HEK293 (cell line): Measurements from ENCODE around the gene NANOS2.

ENCODE experiments used
- CTCF ChIA-PET: fragments of 350-600 bp; formaldehyde crosslinking; extraction: SDS; loops from one replicate; lab custom pipeline; 2021; ENCODE audit warnings: antibody characterized with exemption; lab: Yijun Ruan, JAX
- POLR2A ChIA-PET: fragments of 300-600 bp; formaldehyde crosslinking; extraction: SDS; loops from one replicate; lab custom pipeline; 2020; ENCODE audit warnings: antibody characterized with exemption, inconsistent platforms; lab: Yijun Ruan, JAX
- H3K27ac ChIP-seq: fragments of 200-500 bp; sonication (Bioruptor generic); 2 replicates; pipeline ENCODE4 v1.5.1; 2014; ENCODE audit warnings: low read depth, low read length, control low read depth, inconsistent platforms; ENCODE audit errors: extremely low read depth
- H3K36me3 ChIP-seq, 2 experiments: fragments of 200-500 bp in 1 of 2; sonication (Bioruptor generic) in 1 of 2; 1 replicate in 1 of 2; 2 replicates in 1 of 2; pipeline ENCODE4 v1.5.1; 2014 to 2017; ENCODE audit warnings: inconsistent platforms in 2 of 2, low read length in 2 of 2; ENCODE audit not compliant: control insufficient read depth in 2 of 2, insufficient read depth in 1 of 2
- H3K4me1 ChIP-seq: fragments of 200-500 bp; sonication (Bioruptor generic); 2 replicates; pipeline ENCODE4 v1.5.1; 2014; ENCODE audit warnings: mild to moderate bottlenecking, low read length, inconsistent platforms; ENCODE audit not compliant: control insufficient read depth, insufficient read depth
- H3K4me3 ChIP-seq: 2 replicates; pipeline ENCODE4 v1.5.1; 2011; ENCODE audit warnings: low read depth, mild to moderate bottlenecking, control low read depth, low read length, moderate library complexity
- H3K9me3 ChIP-seq: fragments of 200-500 bp; sonication (Bioruptor generic); 2 replicates; pipeline ENCODE4 v1.5.1; 2014; ENCODE audit warnings: low read depth, low read length, inconsistent platforms; ENCODE audit not compliant: control insufficient read depth, insufficient read depth
- EGR2 ChIP-seq: fragments of 450-650 bp; formaldehyde crosslinking; IDR thresholded peaks from 2 replicates; pipeline ENCODE4 v1.5.1; 2016; ENCODE audit warnings: low read depth, missing biosample characterization, missing genetic modification characterization
- KLF17 ChIP-seq: fragments of 450-650 bp; formaldehyde crosslinking; IDR thresholded peaks from 2 replicates; pipeline ENCODE4 v1.5.1; 2016; ENCODE audit warnings: missing biosample characterization, missing genetic modification characterization
- KLF7 ChIP-seq: fragments of 450-650 bp; formaldehyde crosslinking; IDR thresholded peaks from 2 replicates; pipeline ENCODE4 v1.5.1; 2016; ENCODE audit warnings: missing biosample characterization, missing genetic modification characterization, borderline replicate concordance
- PRDM1 ChIP-seq: fragments of 450-650 bp; formaldehyde crosslinking; IDR thresholded peaks from 2 replicates; pipeline ENCODE4; 2016; ENCODE audit warnings: missing biosample characterization, missing genetic modification characterization
- SALL2 ChIP-seq: fragments of 450-650 bp; formaldehyde crosslinking; IDR thresholded peaks from 2 replicates; pipeline ENCODE4 v1.5.0; 2017; ENCODE audit warnings: missing biosample characterization, mild to moderate bottlenecking, missing genetic modification characterization, borderline replicate concordance
- SCRT2 ChIP-seq: fragments of 450-650 bp; formaldehyde crosslinking; IDR thresholded peaks from 2 replicates; pipeline ENCODE4 v1.5.1; 2016; ENCODE audit warnings: missing biosample characterization, missing genetic modification characterization
- ZNF140 ChIP-seq: fragments of 450-650 bp; formaldehyde crosslinking; IDR thresholded peaks from 2 replicates; pipeline ENCODE4 v1.5.1; 2016; ENCODE audit warnings: missing biosample characterization, missing genetic modification characterization
- ZNF148 ChIP-seq: fragments of 450-650 bp; formaldehyde crosslinking; IDR thresholded peaks from 2 replicates; pipeline ENCODE4 v1.5.0; 2017; ENCODE audit warnings: missing biosample characterization, missing genetic modification characterization, borderline replicate concordance
- ZNF214 ChIP-seq: fragments of 450-650 bp; formaldehyde crosslinking; IDR thresholded peaks from 2 replicates; pipeline ENCODE4 v1.5.1; 2017; ENCODE audit warnings: missing biosample characterization, mild to moderate bottlenecking, missing genetic modification characterization, borderline replicate concordance
- ZNF302 ChIP-seq: fragments of 450-650 bp; formaldehyde crosslinking; IDR thresholded peaks from 2 replicates; pipeline ENCODE4 v1.5.1; 2016; ENCODE audit warnings: missing biosample characterization, missing genetic modification characterization, low read depth
- ZNF354C ChIP-seq: fragments of 450-650 bp; formaldehyde crosslinking; IDR thresholded peaks from 2 replicates; pipeline ENCODE4 v1.5.1; 2016; ENCODE audit warnings: missing biosample characterization, missing genetic modification characterization, low read depth, borderline replicate concordance
- ZNF747 ChIP-seq: fragments of 450-650 bp; formaldehyde crosslinking; IDR thresholded peaks from 2 replicates; pipeline ENCODE4 v1.5.1; 2016; ENCODE audit warnings: missing biosample characterization, missing genetic modification characterization
- ZNF76 ChIP-seq: fragments of 450-650 bp; formaldehyde crosslinking; IDR thresholded peaks from 2 replicates; pipeline ENCODE4; 2016; ENCODE audit warnings: low read depth, missing biosample characterization, missing genetic modification characterization, borderline replicate concordance
- ZNF768 ChIP-seq: fragments of 450-650 bp; formaldehyde crosslinking; IDR thresholded peaks from 2 replicates; pipeline ENCODE4 v1.5.1; 2018; ENCODE audit warnings: missing biosample characterization, mild to moderate bottlenecking, missing genetic modification characterization
- ZNF837 ChIP-seq: fragments of 450-650 bp; formaldehyde crosslinking; IDR thresholded peaks from 2 replicates; pipeline ENCODE4 v1.5.1; 2016; ENCODE audit warnings: missing biosample characterization, missing genetic modification characterization
- ZSCAN5A ChIP-seq: fragments of 450-650 bp; formaldehyde crosslinking; IDR thresholded peaks from 2 replicates; pipeline ENCODE4 v1.5.1; 2016; ENCODE audit warnings: missing biosample characterization, missing genetic modification characterization
- TF ChIP-seq, protein P1 (sequence below): fragments of 450-650 bp; formaldehyde crosslinking; conservative IDR thresholded peaks from 2 replicates; pipeline ENCODE4 v1.5.1; 2016; ENCODE audit warnings: low read depth, missing biosample characterization, missing genetic modification characterization

NANOS2 gene

GRCh38 chr19:45927565-45928261 lies 13.1 kb upstream of the NANOS2 start (continued):
- no peak for TF ChIP-seq ZNF837
- TF ChIP-seq KLF17 (tag by site-specific recombination): no peak
- TF ChIP-seq, protein P1, sequence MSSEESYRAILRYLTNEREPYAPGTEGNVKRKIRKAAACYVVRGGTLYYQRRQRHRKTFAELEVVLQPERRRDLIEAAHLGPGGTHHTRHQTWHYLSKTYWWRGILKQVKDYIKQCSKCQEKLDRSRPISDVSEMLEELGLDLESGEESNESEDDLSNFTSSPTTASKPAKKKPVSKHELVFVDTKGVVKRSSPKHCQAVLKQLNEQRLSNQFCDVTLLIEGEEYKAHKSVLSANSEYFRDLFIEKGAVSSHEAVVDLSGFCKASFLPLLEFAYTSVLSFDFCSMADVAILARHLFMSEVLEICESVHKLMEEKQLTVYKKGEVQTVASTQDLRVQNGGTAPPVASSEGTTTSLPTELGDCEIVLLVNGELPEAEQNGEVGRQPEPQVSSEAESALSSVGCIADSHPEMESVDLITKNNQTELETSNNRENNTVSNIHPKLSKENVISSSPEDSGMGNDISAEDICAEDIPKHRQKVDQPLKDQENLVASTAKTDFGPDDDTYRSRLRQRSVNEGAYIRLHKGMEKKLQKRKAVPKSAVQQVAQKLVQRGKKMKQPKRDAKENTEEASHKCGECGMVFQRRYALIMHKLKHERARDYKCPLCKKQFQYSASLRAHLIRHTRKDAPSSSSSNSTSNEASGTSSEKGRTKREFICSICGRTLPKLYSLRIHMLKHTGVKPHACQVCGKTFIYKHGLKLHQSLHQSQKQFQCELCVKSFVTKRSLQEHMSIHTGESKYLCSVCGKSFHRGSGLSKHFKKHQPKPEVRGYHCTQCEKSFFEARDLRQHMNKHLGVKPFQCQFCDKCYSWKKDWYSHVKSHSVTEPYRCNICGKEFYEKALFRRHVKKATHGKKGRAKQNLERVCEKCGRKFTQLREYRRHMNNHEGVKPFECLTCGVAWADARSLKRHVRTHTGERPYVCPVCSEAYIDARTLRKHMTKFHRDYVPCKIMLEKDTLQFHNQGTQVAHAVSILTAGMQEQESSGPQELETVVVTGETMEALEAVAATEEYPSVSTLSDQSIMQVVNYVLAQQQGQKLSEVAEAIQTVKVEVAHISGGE (tag by site-specific recombination): peak; percentile 27; the same call in 1 of the 2 replicates

- Histone ChIP-seq H3K4me1 (no peaks in the 10 kb centered on the region), H3K27ac (no peak overlapping the region), H3K36me3 (no peaks in the 10 kb centered on the region; a peak in 1 of 3 replicates), H3K4me3 (no peak overlapping the region), H3K9me3 (no peaks in the 10 kb centered on the region)
- TF ChIP-seq ZSCAN5A (tag by site-specific recombination): no peak
- no peak for TF ChIP-seq ZNF747
- TF ChIP-seq ZNF76 (tag by site-specific recombination): no peak
- no peak for TF ChIP-seq EGR2 (tag by site-specific recombination)
- TF ChIP-seq ZNF140: no peak
- no peak for TF ChIP-seq ZNF354C (tag by site-specific recombination)
- no peak for TF ChIP-seq ZNF214 (tag by site-specific recombination)
- TF ChIP-seq ZNF148 (tag by site-specific recombination): no peak
- no peak for TF ChIP-seq KLF7
- TF ChIP-seq SALL2: no peak
- TF ChIP-seq ZNF768 (tag by site-specific recombination): no peak
- TF ChIP-seq PRDM1 (tag by site-specific recombination): no peak
- TF ChIP-seq SCRT2 (tag by site-specific recombination): no peak
- no peak for TF ChIP-seq ZNF302
- ChIA-PET CTCF (no interaction called here), POLR2A (interaction anchor here (0.7 kb wide), 2 partner anchors 23 to 87 kb away, joined by 4 to 6 read pairs; no protein-coding TSS in a partner anchor)
Measured at GRCh38 chr19:45924891-45925447, 10.4 kb upstream of the NANOS2 start.
